ENCODE data around the gene GRIP2. TPM values are rescaled to one million over a fixed set of nuclear protein-coding genes. Genes with fewer than 3 reads are reported as not detected.

The GRIP2 gene
- total RNA-seq, 1 experiment from 2014 or later: 4.5 TPM

- Mint-ChIP-seq H3K27me3 (ENCODE audit: insufficient read depth, unreplicated experiment) (peaks cover 4% of the 10 kb centered on the region), H3K9me3 (ENCODE audit: unreplicated experiment) (no peaks in the 10 kb centered on the region), H3K27ac (ENCODE audit: unreplicated experiment) (no peak overlapping the region), H3K4me3 (ENCODE audit: unreplicated experiment) (no peak overlapping the region), H3K36me3 (ENCODE audit: insufficient read depth, unreplicated experiment) (no peaks in the 10 kb centered on the region), H3K4me1 (ENCODE audit: low read depth, unreplicated experiment) (peaks cover 6% of the 10 kb centered on the region)
- no peaks in the 10 kb centered on the region for H3K27me3 ChIP-seq (replicated peaks; ENCODE audit: control insufficient read depth, insufficient read depth, low read length)
- H3K4me3 ChIP-seq (ENCODE audit: low read depth, low read length): no peak overlapping the region
- DNase-seq: no peak
- no peaks in the 10 kb centered on the region for H3K4me1 ChIP-seq
- H3K9me3 ChIP-seq: no peaks in the 10 kb centered on the region
- ChIA-PET POLR2A (no interaction called here), CTCF (no interaction called here)
- intact Hi-C loops (cut with micrococcal nuclease; ENCODE audit: unreplicated experiment): no loop called here
- H3K36me3 ChIP-seq (ENCODE audit: control insufficient read depth, insufficient read depth, low read length): no peaks in the 10 kb centered on the region
- no peak for TF ChIP-seq CTCF (IDR thresholded peaks at IDR 0.05; ENCODE audit: insufficient read depth in 1 of 2, low read depth in 1 of 2, low read length in 1 of 2, severe bottlenecking in 1 of 2, unreplicated experiment in 1 of 2)
- BruUV-seq (replicated peaks): no TSS peak
Measured at GRCh38 chr3:14560110-14560509, 20.0 kb upstream of the GRIP2 start.

- Histone ChIP-seq H3K4me1 (no peaks in the 10 kb centered on the region), H3K27me3 (replicated peaks; ENCODE audit: control insufficient read depth, insufficient read depth, low read length) (no peaks in the 10 kb centered on the region), H3K36me3 (ENCODE audit: control insufficient read depth, insufficient read depth, low read length) (no peaks in the 10 kb centered on the region), H3K4me3 (ENCODE audit: low read depth, low read length) (no peak overlapping the region), H3K9me3 (no peaks in the 10 kb centered on the region)
- no peak overlapping the region for H3K27ac Mint-ChIP-seq (ENCODE audit: unreplicated experiment)
- no peak for TF ChIP-seq CTCF (IDR thresholded peaks at IDR 0.05; ENCODE audit: insufficient read depth in 1 of 2, low read depth in 1 of 2, low read length in 1 of 2, severe bottlenecking in 1 of 2, unreplicated experiment in 1 of 2)
- H3K9me3 Mint-ChIP-seq (ENCODE audit: unreplicated experiment): no peaks in the 10 kb centered on the region
- intact Hi-C loops (cut with micrococcal nuclease; ENCODE audit: unreplicated experiment): no loop called here
- peaks cover 4% of the 10 kb centered on the region for H3K27me3 Mint-ChIP-seq (ENCODE audit: insufficient read depth, unreplicated experiment)
- H3K4me3 Mint-ChIP-seq (ENCODE audit: unreplicated experiment): no peak overlapping the region
- no peaks in the 10 kb centered on the region for H3K36me3 Mint-ChIP-seq (ENCODE audit: insufficient read depth, unreplicated experiment)
- ChIA-PET CTCF (no interaction called here), POLR2A (no interaction called here)
- peaks cover 7% of the 10 kb centered on the region for H3K4me1 Mint-ChIP-seq (ENCODE audit: low read depth, unreplicated experiment)
- no peak for DNase-seq
- no TSS peak for BruUV-seq (replicated peaks)
Measured at GRCh38 chr3:14558029-14558428, 17.9 kb upstream of the GRIP2 start.

- no TSS peak for BruUV-seq (replicated peaks)
- H3K4me1 ChIP-seq: no peaks in the 10 kb centered on the region
- POLR2A ChIA-PET: no interaction called here
- H3K9me3 ChIP-seq: no peaks in the 10 kb centered on the region
- no peak overlapping the region for H3K27ac Mint-ChIP-seq (ENCODE audit: unreplicated experiment)
- TF ChIP-seq CTCF (IDR thresholded peaks at IDR 0.05; ENCODE audit: insufficient read depth in 1 of 2, low read depth in 1 of 2, low read length in 1 of 2, severe bottlenecking in 1 of 2, unreplicated experiment in 1 of 2): no peak
- DNase-seq: no peak
- H3K36me3 Mint-ChIP-seq (ENCODE audit: insufficient read depth, unreplicated experiment): no peaks in the 10 kb centered on the region
- no peaks in the 10 kb centered on the region for H3K36me3 ChIP-seq (ENCODE audit: control insufficient read depth, insufficient read depth, low read length)
- H3K4me3 Mint-ChIP-seq (ENCODE audit: unreplicated experiment): no peak overlapping the region
- no peaks in the 10 kb centered on the region for H3K9me3 Mint-ChIP-seq (ENCODE audit: unreplicated experiment)
- H3K4me1 Mint-ChIP-seq (ENCODE audit: low read depth, unreplicated experiment): peaks cover 7% of the 10 kb centered on the region
- CTCF ChIA-PET: no interaction called here
- H3K4me3 ChIP-seq (ENCODE audit: low read depth, low read length): no peak overlapping the region
- H3K27me3 ChIP-seq (replicated peaks; ENCODE audit: control insufficient read depth, insufficient read depth, low read length): no peaks in the 10 kb centered on the region
- intact Hi-C loops (cut with micrococcal nuclease; ENCODE audit: unreplicated experiment): no loop called here
- no peaks in the 10 kb centered on the region for H3K27me3 Mint-ChIP-seq (ENCODE audit: insufficient read depth, unreplicated experiment)
Measured at GRCh38 chr3:14555835-14556234, 15.7 kb upstream of the GRIP2 start.
